SK-N-SH (cell line): ENCODE results near the gene ANXA7. TPM values are rescaled to one million over a fixed set of nuclear protein-coding genes. Genes with fewer than 3 reads are reported as not detected.

ENCODE experiments used
- CTCF ChIA-PET: fragments of 300-600, 350-600 bp; formaldehyde crosslinking; extraction: SDS; loops from one replicate; lab custom pipeline; 2021; lab: Yijun Ruan, JAX
- POLR2A ChIA-PET: fragments of 350-600 bp; sonication (Branson Sonifier 250); formaldehyde crosslinking; extraction: SDS; loops from one replicate; lab custom pipeline; 2020; ENCODE audit warnings: antibody characterized with exemption, inconsistent platforms; lab: Yijun Ruan, JAX
- DNase-seq: peaks from one replicate; pipeline ENCODE4 v3.0.0; 2012
- H2AFZ ChIP-seq: fragments of 200-600 bp; sonication (generic); 2 replicates; pipeline ENCODE4 v1.8.1; 2016; ENCODE audit warnings: antibody characterized with exemption, mild to moderate bottlenecking, low read depth
- H3F3A ChIP-seq: fragments of 200-600 bp; sonication (generic); replicated peaks from 2 replicates; pipeline ENCODE3; 2016; ENCODE audit warnings: antibody characterized with exemption, mild to moderate bottlenecking; ENCODE audit not compliant: insufficient read depth
- H3K27ac ChIP-seq, 2 experiments: fragments of 200-500 bp in 1 of 2; fragments of 200-600 bp in 1 of 2; sonication (Bioruptor generic) in 1 of 2; sonication (generic), shearing (Covaris generic) in 1 of 2; 2 replicates each; pipeline versions ENCODE4 v1.5.1 to v1.6.1; 2014 to 2016; ENCODE audit warnings: low read depth in 2 of 2, inconsistent platforms in 1 of 2, low read length in 1 of 2, mild to moderate bottlenecking in 1 of 2, mixed read lengths in 1 of 2
- H3K27me3 ChIP-seq: fragments of 200-600 bp; sonication (generic), shearing (Covaris generic); 2 replicates; pipeline ENCODE4 v1.6.1; 2016; ENCODE audit warnings: mixed run types; ENCODE audit not compliant: insufficient read depth
- H3K36me3 ChIP-seq, 2 experiments: fragments of 200-500 bp in 1 of 2; fragments of 200-600 bp in 1 of 2; sonication (Bioruptor generic) in 1 of 2; sonication (generic) in 1 of 2; replicated peaks in 1 of 2; 2 replicates each; pipeline versions ENCODE3 to v1.5.1; 2014 to 2016; ENCODE audit warnings: low read length in 1 of 2, mild to moderate bottlenecking in 1 of 2; ENCODE audit not compliant: insufficient read depth in 2 of 2, control insufficient read depth in 1 of 2
- H3K4me1 ChIP-seq, 2 experiments: fragments of 200-500 bp in 1 of 2; fragments of 200-600 bp in 1 of 2; sonication (Bioruptor generic) in 1 of 2; sonication (generic), shearing (Covaris generic) in 1 of 2; 2 replicates each; pipeline versions ENCODE4 v1.5.1 to v1.6.1; 2014 to 2016; ENCODE audit warnings: low read depth in 1 of 2, low read length in 1 of 2, mixed run types in 1 of 2; ENCODE audit not compliant: insufficient read depth in 2 of 2, control insufficient read depth in 1 of 2
- H3K4me2 ChIP-seq: fragments of 200-600 bp; sonication (generic), shearing (Covaris generic); 2 replicates; pipeline ENCODE4 v1.6.1; 2017; ENCODE audit warnings: mixed run types
- H3K4me3 ChIP-seq, 2 experiments: fragments of 200-500 bp in 1 of 2; fragments of 200-600 bp in 1 of 2; sonication (Bioruptor generic) in 1 of 2; sonication (generic), shearing (Covaris generic) in 1 of 2; 2 replicates each; pipeline versions ENCODE4 v1.5.1 to v1.8.1; 2014 to 2016; ENCODE audit warnings: low read depth in 2 of 2, inconsistent platforms in 1 of 2, low read length in 1 of 2, mild to moderate bottlenecking in 1 of 2, mixed read lengths in 1 of 2, moderate library complexity in 1 of 2
- H3K79me2 ChIP-seq: fragments of 200-600 bp; sonication (generic); 2 replicates; pipeline ENCODE4 v1.8.1; 2017; ENCODE audit warnings: mild to moderate bottlenecking; ENCODE audit not compliant: insufficient read depth
- H3K9ac ChIP-seq: fragments of 200-600 bp; sonication (generic); 2 replicates; pipeline ENCODE4 v1.6.1; 2017; ENCODE audit warnings: mixed run types
- H3K9me2 ChIP-seq: fragments of 200-600 bp; sonication (generic); 2 replicates; pipeline ENCODE4 v1.6.1; 2017; ENCODE audit warnings: mixed run types
- H3K9me3 ChIP-seq: fragments of 200-600 bp; sonication (generic); 2 replicates; pipeline ENCODE4 v1.6.1; 2017; ENCODE audit warnings: mixed run types, mild to moderate bottlenecking, moderate library complexity
- H4K20me1 ChIP-seq: fragments of 200-600 bp; sonication (generic); 2 replicates; pipeline ENCODE4 v1.6.1; 2017; ENCODE audit warnings: mild to moderate bottlenecking, mixed run types; ENCODE audit not compliant: insufficient read depth
- CHD2 ChIP-seq: fragments of 150-350 bp; IDR thresholded peaks from 2 replicates; pipeline ENCODE4 v1.6.1; 2018; ENCODE audit warnings: low read length; ENCODE audit not compliant: partially characterized antibody
- EP300 ChIP-seq, 2 experiments: IDR thresholded peaks; 2 replicates each; pipeline versions ENCODE4 v1.4.0 to v1.6.1; 2012; ENCODE audit warnings: borderline replicate concordance in 1 of 2, low read depth in 1 of 2, low read length in 1 of 2
- FOXJ3 ChIP-seq: sonication (generic); formaldehyde crosslinking; IDR thresholded peaks from 2 replicates; pipeline ENCODE4 v1.5.1; 2020; ENCODE audit warnings: mild to moderate bottlenecking, missing genetic modification reagents
- JUND ChIP-seq: IDR thresholded peaks from 2 replicates; pipeline ENCODE4 v1.4.0; 2012
- MAX ChIP-seq: IDR thresholded peaks from 2 replicates; pipeline ENCODE4 v1.4.0; 2012; ENCODE audit warnings: low read depth
- MXI1 ChIP-seq: IDR thresholded peaks from 2 replicates; pipeline ENCODE4 v1.6.1; 2012; ENCODE audit warnings: mild to moderate bottlenecking, low read depth, low read length, improper control_type of control experiment
- NFIC ChIP-seq: IDR thresholded peaks from 2 replicates; pipeline ENCODE4 v1.4.0; 2012; ENCODE audit warnings: borderline replicate concordance
- NRF1 ChIP-seq: IDR thresholded peaks from 2 replicates; pipeline ENCODE4 v1.6.1; 2012; ENCODE audit warnings: low read depth, mild to moderate bottlenecking, low read length
- PBX3 ChIP-seq: IDR thresholded peaks from 2 replicates; pipeline ENCODE4; 2012
- POLR2AphosphoS5 ChIP-seq: IDR thresholded peaks from 2 replicates; pipeline ENCODE4 v1.6.1; 2012; ENCODE audit warnings: low read depth, low read length
- RCOR1 ChIP-seq: fragments of 150-350 bp; IDR thresholded peaks from 2 replicates; pipeline ENCODE4 v1.6.1; 2017; ENCODE audit warnings: antibody characterized with exemption, low read length
- RXRA ChIP-seq: IDR thresholded peaks from 2 replicates; pipeline ENCODE4 v1.4.0; 2012; ENCODE audit warnings: low read depth, mild to moderate bottlenecking, borderline replicate concordance
- SIN3A ChIP-seq: IDR thresholded peaks from 2 replicates; pipeline ENCODE4 v1.6.1; 2012; ENCODE audit warnings: low read depth, mild to moderate bottlenecking, low read length, moderate library complexity, borderline replicate concordance
- SMC3 ChIP-seq: IDR thresholded peaks from 2 replicates; pipeline ENCODE4 v1.6.1; 2012; ENCODE audit warnings: low read depth, low read length, improper control_type of control experiment
- TAF1 ChIP-seq: IDR thresholded peaks from 2 replicates; pipeline ENCODE4 v1.6.1; 2012; ENCODE audit warnings: low read depth, mild to moderate bottlenecking, low read length, moderate library complexity, borderline replicate concordance
- TCF12 ChIP-seq: IDR thresholded peaks from 2 replicates; pipeline ENCODE4 v1.4.0; 2012
- TEAD4 ChIP-seq: IDR thresholded peaks from 2 replicates; pipeline ENCODE4 v1.4.0; 2012; ENCODE audit warnings: mild to moderate bottlenecking, borderline replicate concordance; ENCODE audit not compliant: insufficient read depth
- USF1 ChIP-seq: IDR thresholded peaks from 2 replicates; pipeline ENCODE4 v1.4.0; 2012; ENCODE audit warnings: low read depth, borderline replicate concordance
- ZBTB33 ChIP-seq: IDR thresholded peaks from 2 replicates; pipeline ENCODE4 v1.4.0; 2012; ENCODE audit warnings: low read depth, borderline replicate concordance
- WGBS: methylation state at CpG from one replicate; pipeline ENCODE4 v1.1.6; 2017; ENCODE audit warnings: low lambda C conversion rate; 5-methylcytosine and 5-hydroxymethylcytosine counted together
- polyA plus RNA-seq, 3 experiments: library from polyadenylated mRNA; depleted of rRNA; stranded (reverse); fragments of >200 nt; gene quantifications; 2 replicates each; pipeline ENCODE4 v1.2.3, GENCODE V29; 2012

The ANXA7 gene
- polyA plus RNA-seq, 1 of the 3 experiments (the other 2 are of a cell fraction) = 65.7 TPM

- Histone ChIP-seq H3K79me2 (no peaks in the 10 kb centered on the region), H3K4me1 (no peaks in the 10 kb centered on the region), H3K4me3 (no peak overlapping the region), H3K9me3 (no peaks in the 10 kb centered on the region), H3K4me2 (no peak overlapping the region), H3K36me3 (peaks cover 0 to 35% of the 10 kb centered on the region in 2 experiments), H3F3A (peaks cover 7% of the 10 kb centered on the region), H4K20me1 (no peaks in the 10 kb centered on the region), H2AFZ (no peak overlapping the region), H3K27ac (no peak overlapping the region), H3K9ac (no peak overlapping the region), H3K27me3 (no peaks in the 10 kb centered on the region), H3K9me2 (no peaks in the 10 kb centered on the region)
- 93% methylated on average over 6 of the region's 6 CpGs for WGBS
- CTCF ChIA-PET = interaction anchor here (0.6 kb wide), 1 partner anchor 204 kb away, joined by 3 read pairs; no protein-coding TSS in a partner anchor
- POLR2A ChIA-PET = no interaction called here
- no peak for TF ChIP-seq TAF1
- no peak for TF ChIP-seq RCOR1
- TF ChIP-seq JUND = no peak
- TF ChIP-seq FOXJ3 = no peak
- TF ChIP-seq SIN3A = no peak
- TF ChIP-seq NRF1 = no peak
- TF ChIP-seq RXRA = no peak
- TF ChIP-seq POLR2AphosphoS5 = no peak
- TF ChIP-seq USF1 = no peak
- no peak for TF ChIP-seq ZBTB33
- no peak for TF ChIP-seq MXI1
- no peak for TF ChIP-seq EP300 (IDR thresholded peaks at IDR 0.05; ENCODE audit: borderline replicate concordance in 1 of 2, low read depth in 1 of 2, low read length in 1 of 2)
- TF ChIP-seq MAX = no peak
- TF ChIP-seq TEAD4 = no peak
- TF ChIP-seq CHD2 = no peak
- no peak for TF ChIP-seq NFIC
- no peak for TF ChIP-seq PBX3
- TF ChIP-seq TCF12 = no peak
- TF ChIP-seq SMC3 = no peak
- DNase-seq = no peak
Measured at GRCh38 chr10:73366381-73367298, 47.2 kb downstream of the ANXA7 start.
